Lung (tissue), 12 donors: ENCODE data around the gene CCND3. TPM values are rescaled to one million over a fixed set of nuclear protein-coding genes. Genes with fewer than 3 reads are reported as not detected.

Experiments used
- ATAC-seq: fragments of 200-7000 bp; cut with Tn5 transposase; one replicate; pipeline ENCODE4 v1.9.1; 2020; ENCODE audit warnings: moderate number of reproducible peaks; ENCODE audit not compliant: insufficient read depth, low FRiP score
- DNase-seq, 3 donors: peaks; one replicate each; pipeline ENCODE4 v3.0.0-alpha.2; 2013 to 2017
- H3K27ac ChIP-seq, 2 donors: one replicate each; pipeline ENCODE4 v1.5.1; 2013; ENCODE audit warnings: mild to moderate bottlenecking in 2 of 2, moderate library complexity in 2 of 2, control low read depth in 1 of 2, inconsistent platforms in 1 of 2, low read depth in 1 of 2, low read length in 1 of 2
- H3K27me3 ChIP-seq, 3 donors: one replicate each; pipeline ENCODE4 v1.5.1; 2013; ENCODE audit warnings: low read length in 2 of 3; ENCODE audit not compliant: control insufficient read depth in 3 of 3, insufficient read depth in 3 of 3
- H3K36me3 ChIP-seq, 4 donors: one replicate each; pipeline ENCODE4 v1.5.1; 2013; ENCODE audit warnings: low read length in 4 of 4, mild to moderate bottlenecking in 1 of 4, moderate library complexity in 1 of 4; ENCODE audit not compliant: control insufficient read depth in 4 of 4, insufficient read depth in 4 of 4
- H3K4me1 ChIP-seq, 5 donors: one replicate each; pipeline ENCODE4 v1.5.1; 2013; ENCODE audit warnings: low read length in 5 of 5, mild to moderate bottlenecking in 2 of 5, moderate library complexity in 1 of 5; ENCODE audit not compliant: control insufficient read depth in 5 of 5, insufficient read depth in 5 of 5
- H3K4me3 ChIP-seq: one replicate; pipeline ENCODE4 v1.5.1; 2013; ENCODE audit warnings: mild to moderate bottlenecking, control low read depth, moderate library complexity
- H3K9ac ChIP-seq, 2 donors: one replicate each; pipeline ENCODE4 v1.5.1; 2013; ENCODE audit warnings: low read length in 2 of 2, control low read depth in 1 of 2; ENCODE audit not compliant: insufficient read depth in 1 of 2
- H3K9me3 ChIP-seq, 4 donors: one replicate each; pipeline ENCODE4 v1.5.1; 2013; ENCODE audit warnings: low read length in 3 of 4, mild to moderate bottlenecking in 1 of 4, moderate library complexity in 1 of 4; ENCODE audit not compliant: control insufficient read depth in 4 of 4, insufficient read depth in 3 of 4
- CTCF ChIP-seq: IDR thresholded peaks from 2 replicates; pipeline ENCODE4 v1.5.1; 2012; ENCODE audit warnings: mild to moderate bottlenecking; ENCODE audit errors: control extremely low read depth, extremely low read depth
- WGBS, 2 donors: extraction: QIAGEN DNeasy Blood & Tissue Kit; methylation state at CpG; one replicate each; pipeline ENCODE4 v1.1.7; 2013; 5-methylcytosine and 5-hydroxymethylcytosine counted together
- polyA plus RNA-seq, 2 donors: library from polyadenylated mRNA; stranded (reverse); fragments of 200-250 nt; gene quantifications; one replicate each; pipeline ENCODE4 v1.2.1, GENCODE V29; 2013
- total RNA-seq, 2 donors: library from RNA; depleted of rRNA in 1 of 2; stranded (reverse); fragments of >200 nt in 1 of 2; gene quantifications; one replicate each; pipeline ENCODE4 v1.2.1, GENCODE V29; 2014 to 2021
- donor health status: control.
- donor health status: control.
- donor health status: Bipolar disorder and iron deficiency.
- donor health status: healthy.
- donor health status: DM: yes; HTN: yes; CAD: no.

Gene CCND3
- total and polyA plus RNA-seq, 4 donors = 120 to 221 (median 158) TPM

DNA sequence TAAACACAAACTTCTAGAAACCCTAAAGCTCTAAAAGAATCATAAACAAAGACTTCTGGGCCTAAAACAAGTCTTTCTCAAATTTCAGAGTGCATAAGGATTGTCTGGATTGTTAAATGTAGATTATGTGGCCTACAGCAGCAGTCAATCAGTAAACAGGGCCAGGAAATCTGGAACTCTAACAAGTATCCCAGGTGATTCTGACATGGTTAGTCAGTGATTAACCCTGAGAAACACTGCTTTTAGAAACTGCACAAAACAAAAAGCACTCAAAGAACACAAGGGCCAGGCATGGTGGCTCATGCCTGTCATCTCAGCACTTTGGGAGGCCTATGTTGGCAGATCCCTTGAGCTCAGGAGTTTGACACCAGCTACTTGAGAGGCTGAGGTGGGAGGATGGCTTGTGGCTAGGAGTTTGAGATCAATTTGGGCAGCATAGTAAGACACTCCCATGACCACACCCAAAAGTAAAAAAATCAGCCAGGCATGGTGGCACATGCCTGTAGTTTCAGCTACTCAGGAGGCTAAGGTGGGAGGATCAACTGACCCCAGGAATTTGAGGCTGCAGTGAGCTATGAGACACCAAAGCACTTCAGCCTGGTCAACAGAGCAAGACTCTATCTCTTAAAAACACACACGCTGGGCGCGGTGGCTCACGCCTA, 26.6 kb downstream of the CCND3 start:
- Histone ChIP-seq H3K4me1 (peaks cover 0 to 7% (median 5%) of the 10 kb centered on the region in 5 donors), H3K9ac (no peak overlapping the region), H3K36me3 (peaks cover 0 to 19% (median 9%) of the 10 kb centered on the region in 4 donors), H3K27ac (no peak overlapping the region), H3K9me3 (no peaks in the 10 kb centered on the region), H3K27me3 (no peaks in the 10 kb centered on the region), H3K4me3 (no peak overlapping the region)
- no peak for ATAC-seq
- no peak for DNase-seq
- no peak for TF ChIP-seq CTCF
- WGBS, 2 donors = 97 to 100% methylated on average over 4 of the region's 4 CpGs

GRCh38 chr6:41914343-41914742, 27.3 kb downstream of the CCND3 start:
- Histone ChIP-seq H3K4me3 (no peak overlapping the region), H3K27me3 (no peaks in the 10 kb centered on the region), H3K9ac (no peak overlapping the region), H3K9me3 (no peaks in the 10 kb centered on the region), H3K27ac (no peak overlapping the region), H3K4me1 (peaks cover 0 to under 1% (median 0%) of the 10 kb centered on the region in 5 donors), H3K36me3 (peaks cover 0 to 25% (median 11%) of the 10 kb centered on the region in 4 donors)
- ATAC-seq = no peak
- no peak for TF ChIP-seq CTCF
- 91 to 100% methylated on average over 2 of the region's 2 CpGs for WGBS, 2 donors
- no peak for DNase-seq

GRCh38 chr6:41909727-41910126, 31.9 kb downstream of the CCND3 start:
- Histone ChIP-seq H3K9me3 (no peaks in the 10 kb centered on the region), H3K36me3 (peaks cover 25 to 38% (median 32%) of the 10 kb centered on the region in 4 donors), H3K27ac (no peak overlapping the region), H3K9ac (no peak overlapping the region), H3K27me3 (no peaks in the 10 kb centered on the region), H3K4me3 (no peak overlapping the region), H3K4me1 (no peaks in the 10 kb centered on the region)
- DNase-seq (no peak), ATAC-seq (no peak)
- no peak for TF ChIP-seq CTCF
- WGBS, 2 donors = 88 to 95% methylated on average over 1 of the region's 1 CpG
